GM12873 (cell line): ENCODE results near the gene PPP1R18.

Experiments
- TF ChIP-seq, protein P1 (sequence below): IDR thresholded peaks from 2 replicates; pipeline ENCODE4 v1.5.1; 2012; ENCODE audit warnings: low read depth, mild to moderate bottlenecking, moderate library complexity, low read length, control low read depth; ENCODE audit not compliant: insufficient read depth; ENCODE audit errors: missing control alignments

Gene PPP1R18, protein sequence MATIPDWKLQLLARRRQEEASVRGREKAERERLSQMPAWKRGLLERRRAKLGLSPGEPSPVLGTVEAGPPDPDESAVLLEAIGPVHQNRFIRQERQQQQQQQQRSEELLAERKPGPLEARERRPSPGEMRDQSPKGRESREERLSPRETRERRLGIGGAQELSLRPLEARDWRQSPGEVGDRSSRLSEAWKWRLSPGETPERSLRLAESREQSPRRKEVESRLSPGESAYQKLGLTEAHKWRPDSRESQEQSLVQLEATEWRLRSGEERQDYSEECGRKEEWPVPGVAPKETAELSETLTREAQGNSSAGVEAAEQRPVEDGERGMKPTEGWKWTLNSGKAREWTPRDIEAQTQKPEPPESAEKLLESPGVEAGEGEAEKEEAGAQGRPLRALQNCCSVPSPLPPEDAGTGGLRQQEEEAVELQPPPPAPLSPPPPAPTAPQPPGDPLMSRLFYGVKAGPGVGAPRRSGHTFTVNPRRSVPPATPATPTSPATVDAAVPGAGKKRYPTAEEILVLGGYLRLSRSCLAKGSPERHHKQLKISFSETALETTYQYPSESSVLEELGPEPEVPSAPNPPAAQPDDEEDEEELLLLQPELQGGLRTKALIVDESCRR

DNA sequence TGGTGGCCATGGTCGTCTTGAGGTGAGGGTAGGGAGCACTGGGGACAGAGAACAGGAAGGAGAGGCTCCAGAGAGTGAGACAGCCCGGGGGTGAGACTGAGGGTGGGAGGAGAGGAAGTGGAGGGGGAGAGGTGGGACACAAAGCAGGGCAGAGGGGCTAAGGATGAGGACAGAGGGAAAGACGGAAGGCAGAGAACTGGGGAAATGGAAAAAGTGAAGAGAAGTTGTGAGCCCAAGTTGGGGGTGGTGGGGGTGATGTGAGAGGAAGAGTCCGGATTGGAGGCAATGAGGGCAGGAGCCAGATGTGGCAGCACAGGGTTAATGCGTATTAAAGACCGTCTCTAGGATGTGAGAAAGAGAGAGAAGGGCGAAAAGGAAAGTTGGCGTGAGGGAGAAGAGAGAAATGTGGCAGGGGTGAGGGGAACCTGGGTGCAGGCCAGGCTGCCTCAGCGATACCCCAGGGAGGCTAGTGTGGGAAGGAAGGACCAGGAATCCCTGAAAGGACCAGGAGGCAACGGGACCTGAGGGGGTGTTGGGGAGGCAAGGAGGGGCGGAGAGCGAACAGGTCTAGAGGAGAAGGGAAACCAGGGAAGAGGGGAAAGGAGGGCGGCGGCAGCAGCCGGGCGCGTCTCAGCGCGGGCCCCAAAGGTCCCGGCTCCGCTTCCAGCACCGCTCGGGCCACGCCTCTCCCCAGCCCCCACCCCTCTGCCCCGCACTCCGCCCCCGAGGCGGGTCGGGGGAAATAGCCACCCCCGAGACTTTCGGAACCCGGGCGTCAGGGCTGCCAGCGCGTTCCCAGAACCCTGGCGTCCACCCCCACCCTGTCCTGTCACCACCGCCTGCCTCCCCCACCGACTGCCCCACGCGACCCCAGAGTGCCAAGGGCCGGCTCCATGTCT, at the start of gene PPP1R18:
Gene PPP1R18 (minus strand): TSS at position 637 of the 899 bp plus-strand sequence. CDS start 627 bp downstream, at position 10.
- TF ChIP-seq, protein P1, sequence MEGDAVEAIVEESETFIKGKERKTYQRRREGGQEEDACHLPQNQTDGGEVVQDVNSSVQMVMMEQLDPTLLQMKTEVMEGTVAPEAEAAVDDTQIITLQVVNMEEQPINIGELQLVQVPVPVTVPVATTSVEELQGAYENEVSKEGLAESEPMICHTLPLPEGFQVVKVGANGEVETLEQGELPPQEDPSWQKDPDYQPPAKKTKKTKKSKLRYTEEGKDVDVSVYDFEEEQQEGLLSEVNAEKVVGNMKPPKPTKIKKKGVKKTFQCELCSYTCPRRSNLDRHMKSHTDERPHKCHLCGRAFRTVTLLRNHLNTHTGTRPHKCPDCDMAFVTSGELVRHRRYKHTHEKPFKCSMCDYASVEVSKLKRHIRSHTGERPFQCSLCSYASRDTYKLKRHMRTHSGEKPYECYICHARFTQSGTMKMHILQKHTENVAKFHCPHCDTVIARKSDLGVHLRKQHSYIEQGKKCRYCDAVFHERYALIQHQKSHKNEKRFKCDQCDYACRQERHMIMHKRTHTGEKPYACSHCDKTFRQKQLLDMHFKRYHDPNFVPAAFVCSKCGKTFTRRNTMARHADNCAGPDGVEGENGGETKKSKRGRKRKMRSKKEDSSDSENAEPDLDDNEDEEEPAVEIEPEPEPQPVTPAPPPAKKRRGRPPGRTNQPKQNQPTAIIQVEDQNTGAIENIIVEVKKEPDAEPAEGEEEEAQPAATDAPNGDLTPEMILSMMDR, result no peak

DNA sequence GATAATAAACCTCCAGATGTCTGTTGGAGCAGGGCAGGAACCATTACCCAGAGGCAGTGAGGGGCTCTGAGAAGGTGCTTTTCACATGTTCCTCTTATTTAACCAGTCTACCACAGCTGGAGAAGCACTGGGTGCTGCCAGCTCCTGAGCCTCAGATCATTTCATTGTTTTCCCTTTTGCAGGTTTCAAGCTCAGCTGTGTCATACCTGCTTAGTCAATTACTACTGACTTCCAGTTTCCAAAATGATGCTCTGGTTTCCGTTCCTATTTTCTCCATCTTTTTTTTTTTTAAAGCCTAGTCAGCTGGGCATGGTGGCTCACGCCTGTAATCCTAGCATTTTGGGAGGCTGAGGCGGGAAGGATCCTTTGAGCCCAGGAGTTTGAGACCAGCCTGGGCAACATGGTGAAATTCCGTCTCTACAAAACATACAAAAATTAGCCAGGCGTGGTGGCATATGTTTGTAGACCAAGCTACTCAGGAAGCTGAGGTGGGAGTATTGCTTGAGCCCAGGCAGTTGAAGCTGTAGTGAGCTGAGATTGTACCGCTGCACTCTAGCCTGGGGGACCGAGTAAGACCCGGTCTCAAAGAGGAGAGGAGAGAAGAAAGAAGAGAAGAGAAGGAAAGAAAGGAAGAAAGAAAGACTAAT, 49.3 kb upstream of the PPP1R18 start:
- TF ChIP-seq, protein P1, result no peak

DNA sequence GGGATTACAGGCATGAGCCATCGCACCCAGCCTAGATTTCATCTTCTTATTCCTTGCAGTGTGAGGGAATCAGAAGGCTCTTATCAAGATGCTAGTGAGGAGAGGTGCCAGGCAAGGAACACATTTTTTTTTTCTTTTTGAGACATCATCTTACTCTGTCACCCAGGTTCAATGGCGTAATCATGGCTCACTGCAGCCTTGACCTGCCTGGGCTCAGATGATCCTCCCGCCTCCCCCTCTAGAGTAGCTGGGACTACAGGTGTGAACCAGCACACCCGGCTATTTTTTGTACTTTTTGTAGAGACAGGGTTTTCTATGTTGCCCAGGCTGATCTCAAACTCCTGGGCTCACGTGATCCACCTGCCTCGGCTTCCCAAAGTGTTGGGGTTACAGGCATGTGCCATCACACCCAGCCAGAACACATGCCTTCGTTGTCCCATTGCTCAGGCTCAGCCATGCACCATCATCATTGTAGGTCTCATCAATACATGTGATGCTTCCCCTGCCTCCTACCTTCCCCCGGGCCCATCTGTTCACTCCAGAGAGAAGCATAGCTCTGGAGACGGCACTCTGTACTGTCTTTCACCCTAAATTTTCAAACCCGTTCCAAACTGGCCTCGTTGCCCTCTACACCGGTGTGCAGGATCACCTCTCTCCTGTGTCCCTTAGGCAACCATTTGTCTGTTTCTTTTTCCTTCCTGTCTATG, 45.9 kb upstream of the PPP1R18 start:
- TF ChIP-seq, protein P1, result no peak

DNA sequence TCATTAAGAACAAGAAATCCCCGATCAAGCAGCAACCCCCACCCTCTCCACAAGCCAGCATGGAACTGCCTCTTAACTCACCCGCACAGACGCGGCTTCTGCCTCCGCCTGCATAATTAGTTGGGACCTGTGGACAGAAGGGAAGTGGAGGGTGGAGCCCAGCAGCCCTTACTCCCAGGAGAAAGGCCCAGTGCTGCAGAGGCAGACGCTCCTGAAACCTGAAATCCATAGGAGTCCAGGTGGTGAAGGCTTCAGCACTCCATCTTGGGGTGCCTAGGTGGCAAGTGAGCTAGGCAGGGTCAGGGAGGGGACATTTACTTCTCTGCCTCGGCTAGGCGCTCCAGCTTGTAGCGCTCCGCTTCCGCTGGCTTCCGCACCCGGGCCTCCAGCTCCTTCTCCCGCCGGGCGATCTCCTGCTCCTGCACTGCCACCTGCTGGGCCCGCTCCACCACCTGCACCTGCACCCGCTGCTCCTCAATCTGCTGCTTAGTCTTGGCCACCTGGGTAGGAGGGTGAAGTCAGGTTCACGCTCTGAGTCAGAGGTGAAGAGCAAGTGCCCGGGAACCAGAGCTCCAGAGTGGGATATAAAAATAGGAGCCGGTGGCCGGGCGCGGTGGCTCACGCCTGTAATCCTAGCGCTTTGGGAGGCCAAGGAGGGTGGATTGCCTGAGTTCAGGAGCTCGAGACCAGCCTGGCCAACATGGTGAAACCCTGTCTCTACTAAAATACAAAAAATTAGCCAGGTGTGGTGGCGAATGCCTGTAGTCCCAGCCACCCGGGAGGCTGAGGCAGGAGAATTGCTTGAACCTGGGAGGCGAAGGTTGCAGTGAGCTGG, 44.4 kb upstream of the PPP1R18 start:
- TF ChIP-seq, protein P1, result peak; percentile 89

DNA sequence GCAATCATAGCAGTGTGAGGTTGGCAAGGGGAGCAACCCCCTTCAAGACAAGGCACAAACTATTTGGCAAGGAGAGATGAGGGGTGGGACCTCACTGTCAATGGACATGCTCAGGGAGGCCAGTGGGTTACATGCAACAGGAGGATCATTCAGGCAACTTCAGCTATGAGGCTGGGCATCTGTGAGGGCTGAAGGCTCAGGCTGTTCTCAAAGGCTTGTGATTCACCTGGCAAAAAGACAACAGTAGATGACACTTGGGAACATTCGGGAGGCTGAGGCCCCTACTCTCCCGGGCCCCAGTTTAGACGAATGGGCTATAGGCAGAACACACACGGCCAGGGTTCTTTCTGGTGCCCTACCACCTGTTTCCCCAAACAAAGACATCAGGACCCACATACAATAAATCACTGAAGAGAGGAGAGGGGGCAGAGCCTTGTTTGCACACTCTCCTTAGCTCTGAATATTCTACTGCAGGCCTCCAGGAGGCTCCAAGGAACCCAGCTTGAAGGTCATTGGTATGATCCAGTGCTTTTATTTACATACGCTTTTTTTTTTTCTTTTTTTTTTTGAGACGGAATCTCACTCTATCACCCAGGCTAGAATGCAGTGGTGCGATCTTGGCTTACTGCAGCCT, 41.6 kb upstream of the PPP1R18 start:
- TF ChIP-seq, protein P1, result no peak
